HFFc6 (cell line): ENCODE results near the gene ALK. TPM values are rescaled to one million over a fixed set of nuclear protein-coding genes. Genes with fewer than 3 reads are reported as not detected.

ENCODE experiments used
- DNase-seq: peaks from one replicate; pipeline ENCODE4 v3.0.0-alpha.2; 2018
- H3K27ac Mint-ChIP-seq: 2 replicates; pipeline ENCODE4 v1.8.0; 2020; ENCODE audit warnings: mild to moderate bottlenecking, mixed read lengths
- H3K27me3 Mint-ChIP-seq: 2 replicates; pipeline ENCODE4 v1.8.0; 2021; ENCODE audit warnings: mild to moderate bottlenecking, moderate library complexity, mixed read lengths; ENCODE audit not compliant: insufficient read depth
- H3K36me3 Mint-ChIP-seq: 2 replicates; pipeline ENCODE4 v1.8.0; 2021; ENCODE audit warnings: low read depth, mixed read lengths
- H3K4me1 Mint-ChIP-seq: 2 replicates; pipeline ENCODE4 v1.8.0; 2020; ENCODE audit warnings: low read depth, mixed read lengths
- H3K4me3 Mint-ChIP-seq: 2 replicates; pipeline ENCODE4 v1.8.0; 2020; ENCODE audit warnings: mild to moderate bottlenecking, moderate library complexity, mixed read lengths
- H3K9me3 Mint-ChIP-seq: 2 replicates; pipeline ENCODE4 v1.8.0; 2020; ENCODE audit warnings: mild to moderate bottlenecking, mixed read lengths
- total RNA-seq, 6 experiments: library from RNA; stranded (reverse); fragmentation: NEBNext Ultra II Directional; extraction: Animal tissue kit (Norgen Biotek cat#: 25700); gene quantifications; 2 replicates in 1 of 6; 3 replicates in 5 of 6; pipeline ENCODE4 v1.2.3, GENCODE V29; 2021
- TF ChIP-seq, protein P1 (sequence below): fragments of 200-600 bp; sonication (generic); IDR thresholded peaks from 2 replicates; pipeline ENCODE4 v1.5.0; 2021; ENCODE audit warnings: antibody characterized with exemption, mild to moderate bottlenecking

The ALK gene
- total RNA-seq, 6 experiments from 2014 or later = not detected

DNA sequence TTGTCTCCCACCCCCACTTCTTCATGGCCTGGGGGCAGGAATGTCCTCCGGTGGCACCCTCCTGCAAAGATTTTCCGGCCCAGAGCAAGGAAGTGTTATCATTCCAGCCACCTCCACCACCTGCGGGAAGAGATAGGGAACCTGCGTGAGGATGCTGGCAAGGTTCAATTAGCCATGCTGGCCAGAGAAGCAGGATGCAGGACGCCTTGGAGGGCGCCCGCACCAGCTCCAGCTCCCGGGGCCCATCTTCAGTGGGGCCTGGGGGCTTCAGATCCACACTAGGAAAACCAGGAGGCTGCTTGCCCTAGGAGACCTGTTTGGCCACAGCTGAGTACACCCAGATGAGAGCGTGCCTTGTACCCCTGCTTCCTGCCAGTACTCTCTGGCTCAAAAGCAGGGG, 692.4 kb downstream of the ALK start:
- Mint-ChIP-seq H3K4me3 (no peak overlapping the region), H3K27me3 (peaks cover 58% of the 10 kb centered on the region)
- no peak for DNase-seq

DNA sequence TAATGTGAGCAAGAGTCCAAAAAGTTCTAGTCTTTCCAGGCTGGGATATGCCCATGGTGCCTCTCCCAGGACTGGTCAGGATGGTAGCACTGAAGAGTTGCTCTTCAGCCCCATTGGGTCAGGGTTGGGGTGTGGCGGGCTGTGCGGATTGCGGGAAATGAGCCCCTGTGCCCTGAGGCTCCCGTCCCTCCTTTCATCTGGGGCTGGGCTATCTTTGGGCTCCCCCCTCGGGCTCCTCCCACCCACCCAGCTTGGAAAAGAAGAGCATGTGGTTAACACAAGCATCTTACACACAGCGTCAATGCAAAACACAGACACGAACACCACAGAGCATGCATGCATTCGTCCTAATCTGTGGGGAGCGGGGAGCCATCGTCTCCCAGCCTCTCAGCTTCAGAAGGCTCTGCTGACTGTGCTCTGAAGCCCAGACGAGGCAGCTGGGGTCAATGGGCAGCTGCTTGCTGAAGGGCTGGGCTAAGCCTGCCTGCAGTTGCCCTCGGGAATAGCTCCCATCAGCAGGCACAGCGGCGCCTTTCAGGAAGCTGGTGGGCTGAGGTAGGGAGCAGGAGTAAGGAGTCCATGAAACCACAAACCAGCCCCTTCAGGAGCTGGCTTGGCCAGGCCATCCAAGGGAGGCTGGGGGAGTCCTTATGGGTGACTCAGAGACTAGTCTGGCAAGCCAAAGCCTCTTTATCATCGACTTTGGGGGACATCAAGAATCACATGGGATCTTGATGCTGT, 693.3 kb downstream of the ALK start:
- peaks cover 51% of the 10 kb centered on the region for H3K27me3 Mint-ChIP-seq

More for the DNA sequence above, 692.4 kb downstream of the ALK start:
- TF ChIP-seq, protein P1, sequence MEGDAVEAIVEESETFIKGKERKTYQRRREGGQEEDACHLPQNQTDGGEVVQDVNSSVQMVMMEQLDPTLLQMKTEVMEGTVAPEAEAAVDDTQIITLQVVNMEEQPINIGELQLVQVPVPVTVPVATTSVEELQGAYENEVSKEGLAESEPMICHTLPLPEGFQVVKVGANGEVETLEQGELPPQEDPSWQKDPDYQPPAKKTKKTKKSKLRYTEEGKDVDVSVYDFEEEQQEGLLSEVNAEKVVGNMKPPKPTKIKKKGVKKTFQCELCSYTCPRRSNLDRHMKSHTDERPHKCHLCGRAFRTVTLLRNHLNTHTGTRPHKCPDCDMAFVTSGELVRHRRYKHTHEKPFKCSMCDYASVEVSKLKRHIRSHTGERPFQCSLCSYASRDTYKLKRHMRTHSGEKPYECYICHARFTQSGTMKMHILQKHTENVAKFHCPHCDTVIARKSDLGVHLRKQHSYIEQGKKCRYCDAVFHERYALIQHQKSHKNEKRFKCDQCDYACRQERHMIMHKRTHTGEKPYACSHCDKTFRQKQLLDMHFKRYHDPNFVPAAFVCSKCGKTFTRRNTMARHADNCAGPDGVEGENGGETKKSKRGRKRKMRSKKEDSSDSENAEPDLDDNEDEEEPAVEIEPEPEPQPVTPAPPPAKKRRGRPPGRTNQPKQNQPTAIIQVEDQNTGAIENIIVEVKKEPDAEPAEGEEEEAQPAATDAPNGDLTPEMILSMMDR = no peak
- H3K36me3 Mint-ChIP-seq = no peaks in the 10 kb centered on the region
- peaks cover 20% of the 10 kb centered on the region for H3K4me1 Mint-ChIP-seq
- H3K27ac Mint-ChIP-seq = no peak overlapping the region
- H3K9me3 Mint-ChIP-seq = no peaks in the 10 kb centered on the region

DNA sequence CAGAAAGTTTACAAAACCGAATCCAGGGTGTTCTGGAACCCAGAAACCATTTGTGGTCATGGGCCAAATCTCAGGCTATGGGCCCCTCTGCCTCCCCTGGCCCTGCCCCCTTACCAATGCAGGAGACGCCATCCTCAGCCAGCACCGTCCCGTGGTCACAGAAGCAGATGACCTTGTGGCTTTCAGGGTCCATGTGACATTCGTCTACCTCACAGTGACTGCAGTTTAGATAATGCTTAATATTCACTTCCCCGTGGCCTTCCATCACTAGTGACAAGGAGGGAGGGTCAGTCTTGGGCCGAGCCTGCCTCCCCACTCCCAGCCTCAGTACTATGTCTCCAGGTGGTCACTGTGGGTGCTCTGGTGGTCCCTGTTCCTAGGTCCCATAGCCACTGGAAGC, 694.6 kb downstream of the ALK start:
- peaks cover 41% of the 10 kb centered on the region for H3K27me3 Mint-ChIP-seq
- no peak overlapping the region for H3K4me3 Mint-ChIP-seq
- H3K27ac Mint-ChIP-seq = no peak overlapping the region
- peaks cover 25% of the 10 kb centered on the region for H3K4me1 Mint-ChIP-seq
- no peak for DNase-seq
- TF ChIP-seq, protein P1 = no peak
- H3K9me3 Mint-ChIP-seq = no peaks in the 10 kb centered on the region
- H3K36me3 Mint-ChIP-seq = no peaks in the 10 kb centered on the region

More for the DNA sequence above, 693.3 kb downstream of the ALK start:
- TF ChIP-seq, protein P1 = no peak
- Mint-ChIP-seq H3K9me3 (no peaks in the 10 kb centered on the region), H3K27ac (no peak overlapping the region; the same call in 1 of the 2 replicates), H3K4me1 (peaks cover 25% of the 10 kb centered on the region), H3K4me3 (no peak overlapping the region), H3K36me3 (no peaks in the 10 kb centered on the region)
- DNase-seq = peak; percentile 41

DNA sequence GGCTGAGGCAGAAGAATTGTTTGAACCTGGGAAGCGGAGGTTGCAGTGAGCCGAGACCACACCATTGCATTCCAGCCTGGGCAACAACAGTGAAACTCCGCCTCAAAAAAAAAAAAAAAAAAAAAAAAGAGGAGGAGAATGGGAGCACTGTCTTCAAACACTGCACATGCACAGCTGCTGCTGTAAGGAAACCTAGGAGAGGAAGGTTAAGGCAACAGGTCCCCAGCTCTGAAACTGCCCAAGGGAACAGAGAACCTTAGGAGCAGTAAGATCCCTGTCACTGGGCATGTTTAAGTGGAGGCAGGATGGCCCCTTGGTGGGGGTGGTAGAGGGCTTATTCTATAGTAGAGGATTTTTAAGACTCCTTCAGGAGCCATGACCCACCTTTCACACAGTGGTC, 695.0 kb downstream of the ALK start:
- TF ChIP-seq, protein P1 = no peak
- Mint-ChIP-seq H3K4me3 (no peak overlapping the region), H3K36me3 (no peaks in the 10 kb centered on the region), H3K4me1 (peaks cover 25% of the 10 kb centered on the region), H3K27me3 (peaks cover 36% of the 10 kb centered on the region), H3K9me3 (no peaks in the 10 kb centered on the region), H3K27ac (no peak overlapping the region)
- no peak for DNase-seq

DNA sequence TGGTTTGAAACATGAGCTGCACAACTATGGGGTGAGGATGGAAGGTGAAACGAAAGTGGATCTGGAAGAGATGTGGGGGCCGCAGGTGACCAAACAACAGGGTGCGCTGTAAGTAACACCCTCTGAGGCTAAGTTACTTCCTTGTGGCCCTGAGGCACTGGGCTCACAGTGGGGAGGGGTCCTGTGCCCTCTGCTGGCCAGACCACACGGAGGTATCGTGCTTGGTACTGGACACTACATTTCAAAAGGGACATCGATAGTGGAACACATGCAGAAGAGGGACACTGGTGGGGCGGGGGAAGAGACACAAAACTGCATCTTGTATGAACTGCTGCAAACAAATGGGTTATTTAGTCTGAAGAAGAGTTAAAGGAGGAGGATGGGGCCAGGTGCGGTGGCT, 695.6 kb downstream of the ALK start:
- H3K9me3 Mint-ChIP-seq = no peaks in the 10 kb centered on the region
- TF ChIP-seq, protein P1 = peak; percentile 28; the same call in 1 of the 2 replicates
- no peak overlapping the region for H3K4me3 Mint-ChIP-seq
- peaks cover 37% of the 10 kb centered on the region for H3K27me3 Mint-ChIP-seq
- H3K4me1 Mint-ChIP-seq = peaks cover 25% of the 10 kb centered on the region
- H3K27ac Mint-ChIP-seq = no peak overlapping the region
- no peak for DNase-seq
- no peaks in the 10 kb centered on the region for H3K36me3 Mint-ChIP-seq
